ENCODE results near the gene TRAF3. TPM values are rescaled to one million over a fixed set of nuclear protein-coding genes. Genes with fewer than 3 reads are reported as not detected.

Gene TRAF3
- total RNA-seq, 2 experiments from 2014 or later: 28.9 to 31.0 TPM

DNA sequence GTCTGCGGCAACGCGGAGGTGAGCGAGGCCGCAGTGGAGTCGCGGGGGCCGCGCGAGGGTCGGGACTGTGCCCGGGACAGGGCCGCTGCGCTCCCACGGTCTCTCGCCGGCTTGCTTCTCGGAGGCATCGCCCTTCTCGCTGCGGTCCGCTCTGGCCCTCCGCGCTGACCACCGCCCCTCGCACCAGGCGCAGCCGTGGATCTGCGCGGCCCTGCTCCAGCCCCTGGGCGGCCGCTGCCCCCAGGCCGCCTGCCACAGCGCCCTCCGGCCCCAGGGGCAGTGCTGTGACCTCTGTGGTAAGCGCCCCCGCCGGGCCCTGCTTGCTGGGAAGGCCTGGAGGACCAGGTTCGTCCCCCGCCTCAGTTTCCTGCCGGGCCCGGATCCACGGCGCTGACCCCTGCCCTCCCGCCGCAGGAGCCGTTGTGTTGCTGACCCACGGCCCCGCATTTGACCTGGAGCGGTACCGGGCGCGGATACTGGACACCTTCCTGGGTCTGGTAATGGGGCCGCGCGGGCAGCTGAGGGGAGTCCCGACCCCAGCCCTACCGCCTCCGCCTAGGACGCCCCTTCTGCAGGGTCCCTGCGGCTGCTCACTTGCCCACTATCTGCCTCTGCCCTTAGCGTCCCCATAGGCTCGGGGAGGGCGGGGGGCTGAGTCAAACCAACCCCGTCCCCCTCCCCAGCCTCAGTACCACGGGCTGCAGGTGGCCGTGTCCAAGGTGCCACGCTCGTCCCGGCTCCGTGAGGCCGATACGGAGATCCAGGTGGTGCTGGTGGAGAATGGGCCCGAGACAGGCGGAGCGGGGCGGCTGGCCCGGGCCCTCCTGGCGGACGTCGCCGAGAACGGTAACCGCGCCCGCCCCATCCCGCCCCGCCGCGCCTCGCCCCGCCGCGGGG, 152.2 kb downstream of the TRAF3 start:
- no peak for ATAC-seq
- no peak overlapping the region for H3K27ac Mint-ChIP-seq
- H3K4me1 Mint-ChIP-seq (ENCODE audit: low read depth): peaks cover 5% of the 10 kb centered on the region
- peaks cover 35% of the 10 kb centered on the region for H3K27me3 Mint-ChIP-seq (ENCODE audit: low read depth)
- DNase-seq: no peak
- H3K36me3 Mint-ChIP-seq (ENCODE audit: low read depth): no peaks in the 10 kb centered on the region
- H3K4me3 Mint-ChIP-seq: no peak overlapping the region
- CTCF ChIA-PET: no interaction called here
- no peaks in the 10 kb centered on the region for H3K9me3 Mint-ChIP-seq (ENCODE audit: insufficient read depth)
- POLR2A ChIA-PET: no interaction called here

GRCh38 chr14:102930138-102930752, 153.0 kb downstream of the TRAF3 start:
- H3K9me3 Mint-ChIP-seq (ENCODE audit: insufficient read depth): no peaks in the 10 kb centered on the region
- ChIA-PET POLR2A (no interaction called here), CTCF (no interaction called here)
- ATAC-seq (no peak), DNase-seq (no peak)
- H3K27me3 Mint-ChIP-seq (ENCODE audit: low read depth): peaks cover 33% of the 10 kb centered on the region
- peaks cover 5% of the 10 kb centered on the region for H3K4me1 Mint-ChIP-seq (ENCODE audit: low read depth)
- H3K4me3 Mint-ChIP-seq: no peak overlapping the region
- H3K36me3 Mint-ChIP-seq (ENCODE audit: low read depth): no peaks in the 10 kb centered on the region
- no peak overlapping the region for H3K27ac Mint-ChIP-seq

DNA sequence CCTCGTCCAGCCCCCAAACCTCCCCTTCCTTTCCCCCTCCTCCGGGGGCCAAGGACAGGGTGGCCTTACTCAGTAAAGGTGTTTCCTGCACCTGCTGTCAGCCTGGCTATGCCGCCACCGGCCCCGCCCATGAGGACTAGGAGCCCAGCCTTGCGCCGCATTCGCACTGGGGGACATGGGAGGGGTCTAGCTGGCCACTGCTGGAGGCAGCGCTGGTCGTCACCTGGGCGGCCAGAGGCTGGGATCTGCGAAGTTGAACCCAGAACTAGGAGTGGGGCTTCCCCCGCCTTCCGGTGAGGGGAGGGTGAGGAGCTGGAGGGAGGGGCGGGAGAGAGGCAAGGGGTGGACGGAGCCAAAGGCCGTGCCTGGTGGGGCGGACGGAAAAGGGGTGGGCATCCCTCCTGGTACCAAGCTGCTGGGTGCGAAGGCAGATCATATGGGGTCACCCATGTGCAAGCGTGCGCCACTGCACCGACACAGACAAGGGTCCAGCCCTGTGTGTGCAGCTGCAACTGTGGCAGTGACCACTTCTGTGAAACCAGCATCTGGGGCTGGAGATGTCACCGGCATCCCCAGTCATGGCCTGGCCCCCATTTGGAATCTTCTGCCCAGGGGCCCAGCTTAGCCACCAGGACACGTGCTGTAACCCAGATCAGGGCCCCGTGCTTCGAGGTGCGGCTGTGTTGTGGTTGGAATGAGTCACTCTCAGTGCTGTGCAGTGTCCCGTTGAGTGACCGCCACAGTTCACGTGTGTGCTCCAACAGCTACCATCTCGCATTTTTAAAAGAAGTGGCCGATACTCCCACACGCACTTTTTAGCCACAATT, 153.7 kb downstream of the TRAF3 start:
- no peaks in the 10 kb centered on the region for H3K9me3 Mint-ChIP-seq (ENCODE audit: insufficient read depth)
- peaks cover 29% of the 10 kb centered on the region for H3K27me3 Mint-ChIP-seq (ENCODE audit: low read depth)
- no peaks in the 10 kb centered on the region for H3K36me3 Mint-ChIP-seq (ENCODE audit: low read depth)
- DNase-seq (no peak), ATAC-seq (no peak)
- peaks cover 5% of the 10 kb centered on the region for H3K4me1 Mint-ChIP-seq (ENCODE audit: low read depth)
- ChIA-PET CTCF (no interaction called here), POLR2A (no interaction called here)
- no peak overlapping the region for H3K4me3 Mint-ChIP-seq
- H3K27ac Mint-ChIP-seq: no peak overlapping the region

DNA sequence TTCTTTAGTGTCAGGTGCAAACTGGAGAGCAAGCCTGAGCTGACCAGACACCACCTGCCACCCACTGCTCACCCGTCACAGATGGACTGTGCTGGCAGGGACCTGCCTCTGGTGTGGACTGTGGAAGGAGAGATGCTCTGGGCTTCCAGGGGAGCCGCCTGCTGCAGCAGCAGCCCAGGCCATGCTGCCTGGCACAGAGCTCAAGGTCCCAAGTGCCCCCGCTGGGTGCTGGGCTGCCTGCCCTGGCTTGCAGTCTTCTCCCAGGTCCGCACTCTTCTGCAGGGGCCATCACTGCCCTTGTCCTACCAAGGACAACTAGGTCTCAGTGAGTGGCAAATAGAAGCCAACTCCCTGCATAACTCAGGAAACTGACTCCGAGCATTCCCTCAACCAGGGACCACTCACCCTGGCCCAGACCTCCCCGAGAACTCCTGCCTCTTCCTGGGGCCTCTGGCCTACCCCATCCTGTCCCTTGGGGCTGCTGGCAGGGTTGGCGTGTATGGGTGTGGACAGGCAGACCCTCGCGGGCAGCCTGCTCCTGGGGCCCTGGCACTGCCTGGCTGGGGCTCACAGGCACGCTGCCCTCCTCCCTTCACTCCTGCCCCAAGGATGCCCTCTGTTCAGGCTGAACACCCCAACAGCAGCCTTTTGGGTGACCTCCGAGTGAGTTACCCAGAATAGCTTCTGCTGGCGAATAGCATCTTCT, 154.5 kb downstream of the TRAF3 start:
- ATAC-seq: no peak
- no peaks in the 10 kb centered on the region for H3K9me3 Mint-ChIP-seq (ENCODE audit: insufficient read depth)
- CTCF ChIA-PET: no interaction called here

DNA sequence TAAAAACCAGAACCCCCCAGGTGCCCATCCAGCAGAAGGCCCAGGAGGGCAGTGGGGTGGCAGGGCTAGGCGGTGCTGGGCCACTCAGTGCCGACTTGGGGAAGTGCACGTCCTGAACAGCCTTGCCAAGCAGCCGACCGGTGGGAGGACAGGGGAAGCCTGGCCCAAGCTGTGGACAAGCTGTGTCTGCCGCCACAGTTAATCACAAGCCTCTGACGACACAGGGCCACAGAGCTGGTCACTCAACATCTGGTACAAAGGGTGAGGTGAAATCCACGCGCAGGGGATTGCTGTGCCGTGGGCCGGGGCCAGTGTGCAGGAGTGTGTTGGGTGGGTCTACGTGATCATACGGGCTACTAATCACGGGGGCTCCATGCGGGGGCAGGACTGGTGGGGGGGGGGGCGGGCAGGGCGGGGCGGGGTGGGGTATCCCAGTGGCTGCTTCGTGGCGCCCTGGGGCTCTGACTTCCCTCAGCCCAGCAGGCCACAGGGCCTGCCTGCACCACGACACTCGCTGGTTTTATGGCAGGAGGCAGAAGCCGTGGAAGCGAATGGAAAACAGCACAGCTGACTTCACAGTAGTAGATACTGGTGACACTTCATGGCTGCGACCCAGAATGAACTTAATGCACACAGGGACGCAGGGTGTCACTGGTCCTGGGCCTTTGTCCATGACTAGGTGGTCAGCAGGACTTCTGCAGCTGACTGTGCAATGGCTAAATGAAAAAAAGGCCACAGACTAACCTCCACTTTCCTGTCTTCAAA, 155.4 kb downstream of the TRAF3 start:
- Mint-ChIP-seq H3K4me3 (no peak overlapping the region), H3K9me3 (ENCODE audit: insufficient read depth) (no peaks in the 10 kb centered on the region), H3K4me1 (ENCODE audit: low read depth) (peaks cover 5% of the 10 kb centered on the region), H3K36me3 (ENCODE audit: low read depth) (no peaks in the 10 kb centered on the region), H3K27me3 (ENCODE audit: low read depth) (peaks cover 17% of the 10 kb centered on the region), H3K27ac (no peak overlapping the region)
- POLR2A ChIA-PET: no interaction called here
- DNase-seq (no peak), ATAC-seq (no peak)
- CTCF ChIA-PET: no interaction called here

More for the DNA sequence above, 154.5 kb downstream of the TRAF3 start:
- Mint-ChIP-seq H3K27me3 (ENCODE audit: low read depth) (peaks cover 22% of the 10 kb centered on the region), H3K27ac (no peak overlapping the region), H3K36me3 (ENCODE audit: low read depth) (no peaks in the 10 kb centered on the region), H3K4me3 (no peak overlapping the region), H3K4me1 (ENCODE audit: low read depth) (peaks cover 5% of the 10 kb centered on the region)
- POLR2A ChIA-PET: no interaction called here
- no peak for DNase-seq

GRCh38 chr14:102933618-102934231, 156.5 kb downstream of the TRAF3 start:
- ChIA-PET CTCF (no interaction called here), POLR2A (no interaction called here)

DNA sequence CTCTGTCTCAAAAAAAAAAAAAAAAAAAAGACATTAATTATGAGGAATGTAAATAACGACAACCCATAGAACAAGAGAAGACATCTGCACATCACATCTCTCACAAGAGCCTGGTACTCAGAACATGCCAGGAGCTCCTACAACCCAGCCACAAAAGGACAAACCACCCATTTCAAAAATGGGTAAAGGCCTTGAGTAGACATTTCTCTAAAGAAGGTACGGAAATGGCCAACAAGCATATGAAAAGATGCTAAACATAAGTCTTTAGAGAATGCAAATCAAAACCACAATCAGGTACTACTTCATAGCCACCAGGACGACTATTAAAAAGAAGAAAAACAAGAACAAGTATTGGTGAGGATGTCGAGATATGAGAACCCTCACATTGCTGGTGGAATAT, 158.5 kb downstream of the TRAF3 start:
- no peak overlapping the region for H3K4me3 Mint-ChIP-seq
- CTCF ChIA-PET: interaction anchor here (0.7 kb wide), 1 partner anchor 18 kb away, joined by 3 read pairs; no protein-coding TSS in a partner anchor
- DNase-seq (no peak), ATAC-seq (no peak)
- no peak overlapping the region for H3K27ac Mint-ChIP-seq
- H3K36me3 Mint-ChIP-seq (ENCODE audit: low read depth): no peaks in the 10 kb centered on the region
- POLR2A ChIA-PET: no interaction called here
- H3K9me3 Mint-ChIP-seq (ENCODE audit: insufficient read depth): no peaks in the 10 kb centered on the region
- peaks cover 3% of the 10 kb centered on the region for H3K27me3 Mint-ChIP-seq (ENCODE audit: low read depth)
- H3K4me1 Mint-ChIP-seq (ENCODE audit: low read depth): no peaks in the 10 kb centered on the region

More at GRCh38 chr14:102933618-102934231, 156.5 kb downstream of the TRAF3 start:
- Mint-ChIP-seq H3K27me3 (ENCODE audit: low read depth) (peaks cover 8% of the 10 kb centered on the region), H3K4me1 (ENCODE audit: low read depth) (no peaks in the 10 kb centered on the region), H3K4me3 (no peak overlapping the region), H3K36me3 (ENCODE audit: low read depth) (no peaks in the 10 kb centered on the region), H3K9me3 (ENCODE audit: insufficient read depth) (no peaks in the 10 kb centered on the region), H3K27ac (no peak overlapping the region)
- DNase-seq (no peak), ATAC-seq (no peak)

GRCh38 chr14:102937331-102938175, 160.3 kb downstream of the TRAF3 start:
- no peaks in the 10 kb centered on the region for H3K36me3 Mint-ChIP-seq (ENCODE audit: low read depth)
- CTCF ChIA-PET: no interaction called here
- no peaks in the 10 kb centered on the region for H3K27me3 Mint-ChIP-seq (ENCODE audit: low read depth)
- H3K27ac Mint-ChIP-seq: no peak overlapping the region
- ATAC-seq: no peak
- no peaks in the 10 kb centered on the region for H3K4me1 Mint-ChIP-seq (ENCODE audit: low read depth)
- POLR2A ChIA-PET: no interaction called here
- no peak for DNase-seq
- no peaks in the 10 kb centered on the region for H3K9me3 Mint-ChIP-seq (ENCODE audit: insufficient read depth)
- no peak overlapping the region for H3K4me3 Mint-ChIP-seq

DNA sequence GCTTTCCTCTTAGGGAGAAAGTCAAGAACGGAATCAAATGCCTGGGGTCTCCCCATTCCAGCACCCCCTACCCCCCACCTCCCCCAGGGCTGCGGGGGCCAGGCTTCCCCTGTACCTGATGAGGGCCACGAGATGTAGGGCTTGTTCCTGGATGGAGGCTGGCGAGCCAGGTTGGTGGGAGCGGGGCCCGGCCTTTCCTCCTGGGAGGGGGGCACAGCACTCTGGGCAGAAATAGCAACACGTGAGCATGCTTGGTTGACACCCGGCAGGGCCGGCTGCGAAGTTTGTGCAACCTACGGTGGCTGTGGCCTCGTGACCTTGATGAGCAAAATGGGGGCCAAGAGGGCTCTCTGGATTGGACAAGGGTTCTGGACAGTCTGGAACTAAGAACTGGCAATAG, 160.9 kb downstream of the TRAF3 start:
- ChIA-PET CTCF (no interaction called here), POLR2A (no interaction called here)
- Mint-ChIP-seq H3K4me3 (no peak overlapping the region), H3K27ac (no peak overlapping the region), H3K4me1 (ENCODE audit: low read depth) (no peaks in the 10 kb centered on the region), H3K27me3 (ENCODE audit: low read depth) (no peaks in the 10 kb centered on the region), H3K36me3 (ENCODE audit: low read depth) (no peaks in the 10 kb centered on the region), H3K9me3 (ENCODE audit: insufficient read depth) (no peaks in the 10 kb centered on the region)
- DNase-seq (no peak), ATAC-seq (no peak)

- Mint-ChIP-seq H3K4me1 (ENCODE audit: low read depth) (no peaks in the 10 kb centered on the region), H3K27ac (no peak overlapping the region), H3K4me3 (no peak overlapping the region), H3K9me3 (ENCODE audit: insufficient read depth) (no peaks in the 10 kb centered on the region), H3K36me3 (ENCODE audit: low read depth) (no peaks in the 10 kb centered on the region), H3K27me3 (ENCODE audit: low read depth) (no peaks in the 10 kb centered on the region)
- ATAC-seq (no peak), DNase-seq (no peak)
- ChIA-PET POLR2A (no interaction called here), CTCF (no interaction called here)
These were observed 162.1 kb downstream of the TRAF3 start for GRCh38 chr14:102939329-102939728.

Measured in activated CD8-positive, alpha-beta T cell treated with anti-CD3 and anti-CD28 coated beads, Interleukin-2, amount 10 ng/mL, durations not matched to agents 7 days and 5 days (primary cell).